ENCODE measurements around the gene TMEM220. TPM values are rescaled to one million over a fixed set of nuclear protein-coding genes. Genes with fewer than 3 reads are reported as not detected.

TMEM220 gene
- total RNA-seq, 3 donors from 2014 or later (not counting 1 experiment from before 2014, with no cell fraction given): 0.97 to 2.2 (median 1.4) TPM

DNA sequence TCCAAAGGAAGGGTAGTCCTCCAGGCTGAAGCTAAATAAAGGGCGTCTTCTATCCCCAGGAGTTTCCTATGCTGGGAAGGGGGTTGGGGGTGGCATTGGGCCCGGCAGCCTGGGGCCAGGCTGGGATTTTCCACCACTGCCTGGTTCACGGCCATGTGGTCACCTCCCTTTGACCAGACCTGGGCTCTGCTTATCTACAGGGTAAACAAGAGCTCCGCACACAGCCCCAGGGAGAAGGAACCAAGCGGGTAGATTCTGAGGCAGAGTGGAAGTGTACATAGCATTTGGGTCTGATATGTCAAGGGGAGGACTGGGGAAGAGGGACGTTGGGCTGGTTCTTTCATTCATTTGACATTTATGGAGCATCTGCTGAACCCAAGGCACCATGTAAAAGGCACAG is 27.2 kb upstream of the TMEM220 start:
- no peak for ATAC-seq
- no peak overlapping the region for H3K4me3 ChIP-seq (ENCODE audit: low read length)
- H3K36me3 ChIP-seq (ENCODE audit: control insufficient read depth, insufficient read depth, low read length): no peaks in the 10 kb centered on the region
- WGBS (ENCODE audit: insufficient coverage): 85% methylated on average over 6 of the region's 6 CpGs
- Mint-ChIP-seq H3K27me3 (ENCODE audit: low read depth in 2 of 2) (no peaks in the 10 kb centered on the region), H3K27ac (no peak overlapping the region), H3K9me3 (no peaks in the 10 kb centered on the region), H3K4me1 (no peaks in the 10 kb centered on the region), H3K4me3 (no peak overlapping the region), H3K36me3 (no peaks in the 10 kb centered on the region)
- no peaks in the 10 kb centered on the region for H3K9me3 ChIP-seq (ENCODE audit: control insufficient read depth, insufficient read depth, low read length)
- no peak for DNase-seq
- H3K4me1 ChIP-seq (ENCODE audit: control insufficient read depth, insufficient read depth, low read length): no peaks in the 10 kb centered on the region
- no peak for TF ChIP-seq CTCF (IDR thresholded peaks at IDR 0.05)
- H3K27ac ChIP-seq (ENCODE audit: low read length): no peak overlapping the region
- intact Hi-C loops (cut with micrococcal nuclease): no loop called here
- H3K27me3 ChIP-seq (ENCODE audit: control insufficient read depth, insufficient read depth, low read length): no peaks in the 10 kb centered on the region

- H3K27ac ChIP-seq (ENCODE audit: low read length): no peak overlapping the region
- no peaks in the 10 kb centered on the region for H3K4me1 ChIP-seq (ENCODE audit: control insufficient read depth, insufficient read depth, low read length)
- ATAC-seq (no peak), DNase-seq (no peak)
- 94% methylated on average over 2 of the region's 2 CpGs for WGBS (ENCODE audit: insufficient coverage)
- no peaks in the 10 kb centered on the region for H3K27me3 Mint-ChIP-seq (ENCODE audit: low read depth in 2 of 2)
- no peaks in the 10 kb centered on the region for H3K9me3 ChIP-seq (ENCODE audit: control insufficient read depth, insufficient read depth, low read length)
- TF ChIP-seq CTCF (IDR thresholded peaks at IDR 0.05): no peak
- H3K4me1 Mint-ChIP-seq: no peaks in the 10 kb centered on the region
- no peak overlapping the region for H3K27ac Mint-ChIP-seq
- no peaks in the 10 kb centered on the region for H3K36me3 ChIP-seq (ENCODE audit: control insufficient read depth, insufficient read depth, low read length)
- no peak overlapping the region for H3K4me3 ChIP-seq (ENCODE audit: low read length)
- intact Hi-C loops (cut with micrococcal nuclease): no loop called here
- H3K36me3 Mint-ChIP-seq: no peaks in the 10 kb centered on the region
- H3K4me3 Mint-ChIP-seq: no peak overlapping the region
- no peaks in the 10 kb centered on the region for H3K9me3 Mint-ChIP-seq
- H3K27me3 ChIP-seq (ENCODE audit: control insufficient read depth, insufficient read depth, low read length): no peaks in the 10 kb centered on the region
These were observed 26.8 kb upstream of the TMEM220 start for GRCh38 chr17:10756619-10757018.

DNA sequence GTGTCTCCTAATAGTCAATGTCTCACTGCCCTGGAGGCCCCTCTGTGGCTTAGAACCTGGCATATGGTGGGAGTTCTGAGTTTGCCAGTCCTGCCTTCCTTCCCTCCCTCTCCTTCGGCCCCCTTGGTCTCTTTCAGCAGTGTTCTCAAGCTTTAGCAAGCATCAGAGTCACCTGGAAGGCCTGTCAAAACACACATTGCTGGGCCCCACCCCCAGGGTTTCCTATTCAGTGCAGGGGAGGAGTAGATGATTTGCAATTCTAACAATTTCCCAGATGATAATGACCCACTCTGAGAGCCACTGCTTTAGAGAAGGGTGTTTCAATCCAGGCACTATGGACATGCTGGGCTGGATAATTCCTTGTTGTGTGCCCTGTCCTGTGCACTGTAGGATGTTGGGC is 26.4 kb upstream of the TMEM220 start:
- intact Hi-C loops (cut with micrococcal nuclease): no loop called here
- H3K36me3 Mint-ChIP-seq: no peaks in the 10 kb centered on the region
- DNase-seq: no peak
- no peaks in the 10 kb centered on the region for H3K27me3 ChIP-seq (ENCODE audit: control insufficient read depth, insufficient read depth, low read length)
- H3K36me3 ChIP-seq (ENCODE audit: control insufficient read depth, insufficient read depth, low read length): no peaks in the 10 kb centered on the region
- H3K9me3 ChIP-seq (ENCODE audit: control insufficient read depth, insufficient read depth, low read length): no peaks in the 10 kb centered on the region
- ATAC-seq: no peak
- H3K4me3 Mint-ChIP-seq: no peak overlapping the region
- TF ChIP-seq CTCF (IDR thresholded peaks at IDR 0.05): no peak
- no peaks in the 10 kb centered on the region for H3K27me3 Mint-ChIP-seq (ENCODE audit: low read depth in 2 of 2)
- H3K27ac ChIP-seq (ENCODE audit: low read length): no peak overlapping the region
- 100% methylated on average over 1 of the region's 1 CpG for WGBS (ENCODE audit: insufficient coverage)
- H3K4me1 Mint-ChIP-seq: no peaks in the 10 kb centered on the region
- no peak overlapping the region for H3K27ac Mint-ChIP-seq
- H3K4me1 ChIP-seq (ENCODE audit: control insufficient read depth, insufficient read depth, low read length): no peaks in the 10 kb centered on the region
- no peaks in the 10 kb centered on the region for H3K9me3 Mint-ChIP-seq
- no peak overlapping the region for H3K4me3 ChIP-seq (ENCODE audit: low read length)

- no peaks in the 10 kb centered on the region for H3K27me3 Mint-ChIP-seq (ENCODE audit: low read depth in 2 of 2)
- WGBS (ENCODE audit: insufficient coverage): 75% methylated on average over 3 of the region's 3 CpGs
- DNase-seq (no peak), ATAC-seq (no peak)
- Histone ChIP-seq H3K27ac (ENCODE audit: low read length) (no peak overlapping the region), H3K4me3 (ENCODE audit: low read length) (no peak overlapping the region), H3K9me3 (ENCODE audit: control insufficient read depth, insufficient read depth, low read length) (no peaks in the 10 kb centered on the region), H3K4me1 (ENCODE audit: control insufficient read depth, insufficient read depth, low read length) (no peaks in the 10 kb centered on the region), H3K27me3 (ENCODE audit: control insufficient read depth, insufficient read depth, low read length) (no peaks in the 10 kb centered on the region), H3K36me3 (ENCODE audit: control insufficient read depth, insufficient read depth, low read length) (no peaks in the 10 kb centered on the region)
- no peak overlapping the region for H3K27ac Mint-ChIP-seq
- H3K4me3 Mint-ChIP-seq: no peak overlapping the region
- no peaks in the 10 kb centered on the region for H3K36me3 Mint-ChIP-seq
- no peaks in the 10 kb centered on the region for H3K9me3 Mint-ChIP-seq
- TF ChIP-seq CTCF (IDR thresholded peaks at IDR 0.05): no peak
- intact Hi-C loops (cut with micrococcal nuclease): no loop called here
- no peaks in the 10 kb centered on the region for H3K4me1 Mint-ChIP-seq
These were observed 25.8 kb upstream of the TMEM220 start for GRCh38 chr17:10755592-10756127.

Measured in natural killer cell (primary cell).